Peyer's patch (tissue), 4 donors: ENCODE data around the gene KPNA3. TPM values are rescaled to one million over a fixed set of nuclear protein-coding genes. Genes with fewer than 3 reads are reported as not detected.
"Not testable (repeated sequence)": the region's sequence is repeated elsewhere in the genome, so short reads cannot be mapped to it uniquely, and the experiment has no call there.

Source experiments
- DNase-seq, 3 donors: peaks; one replicate each; pipeline ENCODE4 v3.0.0-alpha.2; 2017 to 2019
- H3K27ac ChIP-seq, 4 donors: fragments of 200-600 bp; sonication (generic); one replicate each; pipeline ENCODE4 v1.5.1; 2016 to 2019
- H3K27me3 ChIP-seq, 2 donors: fragments of 200-600 bp; sonication (generic); one replicate each; pipeline ENCODE4 v1.5.1; 2019
- H3K36me3 ChIP-seq, 3 donors: fragments of 200-600 bp; sonication (generic); one replicate each; pipeline ENCODE4 v1.5.1; 2016 to 2019
- H3K4me1 ChIP-seq, 4 donors: fragments of 200-600 bp; sonication (generic); one replicate each; pipeline ENCODE4 v1.5.1; 2016 to 2019
- H3K4me3 ChIP-seq, 4 donors: fragments of 200-600 bp; sonication (generic); 1 replicate in 3 of 4; 2 replicates in 1 of 4; pipeline ENCODE4 v1.5.1; 2016 to 2019; ENCODE audit warnings: mild to moderate bottlenecking in 1 of 4
- H3K9me3 ChIP-seq, 4 donors: fragments of 200-600 bp; sonication (generic); one replicate each; pipeline ENCODE4 v1.5.1; 2016 to 2019; ENCODE audit warnings: mild to moderate bottlenecking in 1 of 4
- POLR2A ChIP-seq, 2 donors: fragments of 450-650 bp; IDR thresholded peaks; one replicate each; pipeline ENCODE4 v1.5.1; 2017; ENCODE audit warnings: antibody characterized with exemption in 2 of 2, mild to moderate bottlenecking in 2 of 2, moderate library complexity in 2 of 2
- total RNA-seq, 4 donors: library from RNA; depleted of rRNA; stranded (reverse); fragments of >200 nt; gene quantifications; one replicate each; pipeline ENCODE4 v1.1.0, GENCODE V29; 2016
- TF ChIP-seq, protein P1 (sequence below), 6 experiments: fragments of 450-650 bp in 4 of 6; fragments of 200-600 bp in 2 of 6; sonication (generic) in 1 of 6; IDR thresholded peaks; one replicate each; pipeline ENCODE4 v1.5.1; 2017 to 2019; ENCODE audit warnings: antibody characterized with exemption in 6 of 6, mild to moderate bottlenecking in 3 of 6, moderate library complexity in 1 of 6

The KPNA3 gene
- total RNA-seq, 4 donors from 2014 or later = 11.5 to 22.9 (median 19.8) TPM

DNA sequence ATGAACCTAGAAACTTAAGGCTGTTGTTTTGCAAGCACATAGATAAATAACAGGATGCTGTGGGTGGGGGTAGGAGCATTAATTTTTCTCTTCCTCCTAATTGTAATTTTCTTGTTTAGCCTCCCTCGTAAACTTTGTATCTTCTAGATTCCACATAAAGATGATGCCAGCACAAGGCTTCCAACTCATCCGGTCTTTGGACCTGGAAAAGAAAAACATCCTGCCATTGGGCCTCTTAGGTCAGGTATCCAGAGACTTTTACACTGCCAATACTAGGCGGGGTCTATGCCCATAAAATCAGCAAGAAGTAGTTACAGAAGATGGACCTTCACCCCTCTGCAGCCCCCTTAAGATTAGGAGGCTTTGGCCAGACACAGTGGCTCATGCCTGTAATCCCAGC, 35.4 kb upstream of the KPNA3 start:
- TF ChIP-seq POLR2A (IDR thresholded peaks at IDR 0.05) = no peak
- TF ChIP-seq, protein P1, sequence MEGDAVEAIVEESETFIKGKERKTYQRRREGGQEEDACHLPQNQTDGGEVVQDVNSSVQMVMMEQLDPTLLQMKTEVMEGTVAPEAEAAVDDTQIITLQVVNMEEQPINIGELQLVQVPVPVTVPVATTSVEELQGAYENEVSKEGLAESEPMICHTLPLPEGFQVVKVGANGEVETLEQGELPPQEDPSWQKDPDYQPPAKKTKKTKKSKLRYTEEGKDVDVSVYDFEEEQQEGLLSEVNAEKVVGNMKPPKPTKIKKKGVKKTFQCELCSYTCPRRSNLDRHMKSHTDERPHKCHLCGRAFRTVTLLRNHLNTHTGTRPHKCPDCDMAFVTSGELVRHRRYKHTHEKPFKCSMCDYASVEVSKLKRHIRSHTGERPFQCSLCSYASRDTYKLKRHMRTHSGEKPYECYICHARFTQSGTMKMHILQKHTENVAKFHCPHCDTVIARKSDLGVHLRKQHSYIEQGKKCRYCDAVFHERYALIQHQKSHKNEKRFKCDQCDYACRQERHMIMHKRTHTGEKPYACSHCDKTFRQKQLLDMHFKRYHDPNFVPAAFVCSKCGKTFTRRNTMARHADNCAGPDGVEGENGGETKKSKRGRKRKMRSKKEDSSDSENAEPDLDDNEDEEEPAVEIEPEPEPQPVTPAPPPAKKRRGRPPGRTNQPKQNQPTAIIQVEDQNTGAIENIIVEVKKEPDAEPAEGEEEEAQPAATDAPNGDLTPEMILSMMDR (IDR thresholded peaks at IDR 0.05) = no peak
- Histone ChIP-seq H3K27me3 (no peaks in the 10 kb centered on the region), H3K27ac (no peak overlapping the region), H3K9me3 (no peaks in the 10 kb centered on the region), H3K4me1 (no peaks in the 10 kb centered on the region), H3K36me3 (no peaks in the 10 kb centered on the region), H3K4me3 (no peak overlapping the region)
- DNase-seq = no peak

DNA sequence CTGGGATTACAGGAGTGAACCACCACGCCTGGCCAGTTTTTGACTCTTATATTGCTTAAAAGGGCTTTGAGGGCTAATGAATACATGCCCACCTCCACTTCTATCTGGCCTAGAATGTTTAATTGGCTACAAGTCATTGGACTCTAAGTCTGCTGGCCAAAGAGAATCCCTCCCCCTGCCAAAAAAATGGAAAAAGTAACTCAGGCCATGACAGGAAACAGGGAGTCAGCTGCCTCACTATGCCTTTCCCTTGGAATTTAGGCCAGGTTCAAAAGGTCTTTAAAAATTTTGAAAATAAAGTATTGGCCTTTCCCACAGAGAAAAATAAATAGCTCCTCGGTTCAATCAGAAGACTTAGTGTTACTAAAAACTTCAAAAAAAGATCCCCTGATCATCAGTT, 34.9 kb upstream of the KPNA3 start:
- H3K27me3 ChIP-seq = no peaks in the 10 kb centered on the region
- no peak overlapping the region for H3K27ac ChIP-seq
- no peak overlapping the region for H3K4me3 ChIP-seq
- TF ChIP-seq, protein P1 (IDR thresholded peaks at IDR 0.05) = no peak
- TF ChIP-seq POLR2A (IDR thresholded peaks at IDR 0.05) = no peak
- no peaks in the 10 kb centered on the region for H3K4me1 ChIP-seq
- H3K9me3 ChIP-seq = no peaks in the 10 kb centered on the region
- H3K36me3 ChIP-seq = no peaks in the 10 kb centered on the region
- DNase-seq = no peak

DNA sequence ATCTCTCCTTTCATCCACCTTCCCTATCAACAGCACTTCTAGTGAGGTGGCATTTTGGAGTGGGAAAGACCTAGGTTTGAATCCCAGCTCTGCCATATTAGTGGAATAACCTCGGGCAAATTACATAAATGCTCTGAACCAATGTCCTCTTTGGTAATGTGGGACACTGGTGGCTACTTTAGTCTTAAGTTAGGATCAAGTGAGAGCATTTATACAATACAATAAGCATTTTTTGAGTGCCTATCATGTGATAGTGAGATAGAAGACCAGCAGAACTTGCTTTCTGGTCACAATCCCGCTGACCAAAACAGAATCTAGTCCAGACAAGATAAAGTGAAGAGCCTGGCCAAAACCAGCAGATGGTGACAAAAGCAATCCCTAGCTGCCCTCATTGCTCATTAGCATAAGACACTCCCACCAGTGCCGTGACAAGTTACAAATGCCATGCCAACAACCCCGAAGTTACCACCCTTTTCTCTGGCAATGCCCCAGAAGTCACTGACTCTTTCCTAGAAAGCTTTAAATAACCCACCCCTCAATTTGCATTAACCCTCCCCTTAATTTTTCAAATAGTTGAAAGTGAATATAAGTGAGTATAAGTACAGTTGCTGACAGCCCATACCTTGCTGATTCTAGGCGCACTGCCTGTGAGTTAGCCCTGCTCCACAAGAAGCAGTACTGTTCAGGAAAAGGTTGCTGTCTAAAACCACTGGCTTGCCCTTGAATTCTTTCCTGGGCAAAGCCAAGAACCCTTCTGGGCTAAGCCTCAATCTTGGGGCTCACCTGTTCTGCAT, 28.9 kb upstream of the KPNA3 start:
- Histone ChIP-seq H3K4me3 (no peak overlapping the region), H3K4me1 (no peaks in the 10 kb centered on the region), H3K27ac (no peak overlapping the region), H3K9me3 (no peaks in the 10 kb centered on the region), H3K27me3 (no peaks in the 10 kb centered on the region), H3K36me3 (no peaks in the 10 kb centered on the region)
- no peak for TF ChIP-seq POLR2A (IDR thresholded peaks at IDR 0.05)
- TF ChIP-seq, protein P1 (IDR thresholded peaks at IDR 0.05) = no peak
- DNase-seq = no peak

DNA sequence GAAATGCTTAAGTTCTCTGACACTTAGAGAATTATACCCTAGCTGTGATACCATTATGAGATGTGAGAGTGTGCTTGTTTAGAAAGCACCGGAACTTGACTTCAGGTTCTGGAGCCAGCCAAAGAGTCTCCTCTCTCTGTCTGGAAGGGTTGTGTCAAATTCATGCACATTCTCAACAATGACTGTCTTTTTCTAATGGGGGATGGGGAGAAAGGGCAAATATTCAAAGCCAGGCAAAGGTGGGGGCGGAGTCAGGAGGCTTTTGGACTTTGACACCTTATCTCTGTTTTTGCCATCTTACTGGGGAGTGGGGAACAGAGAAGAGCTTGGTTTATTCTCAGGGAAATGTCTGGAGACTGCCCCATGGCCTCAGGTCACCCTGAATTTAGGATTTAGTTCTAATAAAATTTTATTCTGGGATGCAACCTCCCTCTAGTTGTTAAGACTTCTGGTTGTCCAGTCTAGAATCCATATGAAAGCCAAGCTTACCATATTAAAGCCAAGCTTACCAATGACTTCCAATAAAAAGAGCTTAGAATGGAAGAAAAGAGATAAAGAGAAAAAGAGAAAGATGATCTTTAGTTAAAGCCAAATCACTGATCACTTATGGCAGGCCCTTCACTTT, 28.2 kb upstream of the KPNA3 start:
- Histone ChIP-seq H3K4me3 (no peak overlapping the region), H3K27ac (no peak overlapping the region), H3K27me3 (no peaks in the 10 kb centered on the region), H3K9me3 (no peaks in the 10 kb centered on the region), H3K4me1 (no peaks in the 10 kb centered on the region), H3K36me3 (no peaks in the 10 kb centered on the region)
- TF ChIP-seq, protein P1 (IDR thresholded peaks at IDR 0.05) = no peak
- TF ChIP-seq POLR2A (IDR thresholded peaks at IDR 0.05) = no peak
- DNase-seq = no peak

DNA sequence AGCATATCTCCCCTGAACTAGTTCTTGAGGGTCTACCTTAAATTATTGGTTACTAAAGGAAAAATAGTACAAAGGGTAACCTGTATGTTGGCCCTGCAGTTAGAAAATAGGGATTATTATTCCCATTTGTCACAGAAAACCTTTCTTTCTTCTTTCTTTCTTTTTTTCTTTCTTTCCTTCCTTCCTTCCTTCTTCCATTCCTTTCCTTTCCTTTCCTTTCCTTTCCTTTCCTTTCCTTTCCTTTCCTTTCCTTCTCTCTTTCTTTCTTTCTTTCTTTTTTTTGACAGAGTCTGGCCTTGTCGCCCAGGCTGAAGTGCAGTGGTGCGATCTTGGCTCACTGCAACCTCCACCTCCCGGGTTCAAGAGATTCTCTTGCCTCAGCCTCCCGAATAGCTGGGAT, 23.6 kb upstream of the KPNA3 start:
- H3K36me3 ChIP-seq, DNase-seq, H3K27me3 ChIP-seq, H3K27ac ChIP-seq, H3K4me1 ChIP-seq, H3K4me3 ChIP-seq, H3K9me3 ChIP-seq: not testable (repeated sequence)

DNA sequence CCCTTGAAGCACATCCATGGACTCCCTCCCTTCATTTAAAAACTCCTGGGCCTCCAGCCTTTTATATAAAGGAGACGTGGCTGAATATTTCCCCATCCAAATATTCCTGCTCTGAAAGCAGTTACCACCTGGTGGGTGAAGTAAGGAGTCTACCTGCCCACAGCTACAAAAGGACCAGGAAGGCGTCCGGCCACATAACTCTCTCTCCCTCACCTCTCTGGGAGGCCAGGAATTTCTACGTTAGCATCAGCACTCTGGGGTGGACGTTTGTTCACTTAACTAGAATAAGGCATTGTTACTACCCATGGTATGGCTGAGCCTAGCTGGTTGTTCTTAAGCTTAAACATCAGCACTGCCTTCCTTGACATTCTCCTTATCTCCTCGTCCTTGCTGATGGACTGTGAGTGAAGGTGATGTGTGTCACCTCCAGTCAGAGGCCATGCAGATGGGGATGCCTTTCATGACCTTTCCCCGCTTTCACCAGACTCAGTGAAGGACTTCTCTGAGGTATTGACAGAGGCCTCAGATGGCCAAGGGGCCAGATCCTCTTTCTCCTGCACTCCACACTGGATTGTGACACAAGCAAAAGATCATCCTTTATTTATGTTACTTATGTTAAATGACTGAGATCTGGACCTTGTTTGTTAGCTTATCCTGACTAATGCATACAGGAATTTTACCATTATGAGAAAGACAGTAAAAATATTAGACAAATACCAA, 22.2 kb upstream of the KPNA3 start:
- no peak overlapping the region for H3K27ac ChIP-seq
- no peaks in the 10 kb centered on the region for H3K36me3 ChIP-seq
- H3K4me1 ChIP-seq = no peaks in the 10 kb centered on the region
- no peak overlapping the region for H3K4me3 ChIP-seq
- no peaks in the 10 kb centered on the region for H3K9me3 ChIP-seq
- no peaks in the 10 kb centered on the region for H3K27me3 ChIP-seq
- TF ChIP-seq, protein P1 (IDR thresholded peaks at IDR 0.05) = no peak
- no peak for TF ChIP-seq POLR2A (IDR thresholded peaks at IDR 0.05)
- no peak for DNase-seq
